ENCODE results near the gene RBM46. TPM values are rescaled to one million over a fixed set of nuclear protein-coding genes. Genes with fewer than 3 reads are reported as not detected.

Gene RBM46
- total RNA-seq, 2 donors from 2014 or later: not detected

DNA sequence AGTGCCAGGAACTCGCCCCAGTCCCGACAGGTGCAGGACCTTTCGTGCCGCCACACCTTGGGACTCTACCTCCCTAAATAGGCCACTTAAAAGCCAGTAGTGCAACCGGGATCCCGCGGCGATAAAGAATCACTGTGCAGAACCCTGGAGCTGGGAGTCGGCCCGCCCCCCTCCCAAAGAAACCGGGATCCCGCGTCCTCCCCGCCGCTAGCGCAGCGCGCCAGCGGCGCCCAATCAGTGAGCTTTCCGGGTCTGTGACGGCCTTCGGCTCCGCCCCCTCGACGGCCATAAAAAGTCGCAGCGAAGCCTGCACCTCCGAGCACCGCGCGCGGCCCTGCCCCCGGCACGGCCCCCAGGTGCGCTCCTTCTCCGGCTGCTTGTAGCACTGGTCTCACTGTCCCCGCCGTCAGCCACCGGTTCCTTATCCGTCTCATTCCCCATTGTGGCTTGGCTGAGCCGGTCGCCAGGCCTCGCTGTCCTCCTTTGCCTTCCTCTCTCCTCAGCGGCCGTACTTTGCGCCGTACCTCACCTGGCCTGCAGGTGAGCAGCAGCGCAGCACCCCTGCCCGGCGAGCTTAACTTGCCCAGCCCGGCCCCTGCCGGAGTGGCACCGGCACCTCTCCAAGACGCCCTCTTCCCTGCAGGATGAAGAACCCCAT, 37.3 kb upstream of the RBM46 start, which contains the start of gene LRAT:
Gene LRAT (plus strand): TSS at position 318 of the 658 bp plus-strand sequence. CDS start 327 bp downstream, at position 645.
- peaks cover 0 to 3% of the 10 kb centered on the region in 2 donors for H3K27me3 ChIP-seq
- 1% methylated on average over 24 to 55 of the region's 55 CpGs for WGBS, 2 donors

DNA sequence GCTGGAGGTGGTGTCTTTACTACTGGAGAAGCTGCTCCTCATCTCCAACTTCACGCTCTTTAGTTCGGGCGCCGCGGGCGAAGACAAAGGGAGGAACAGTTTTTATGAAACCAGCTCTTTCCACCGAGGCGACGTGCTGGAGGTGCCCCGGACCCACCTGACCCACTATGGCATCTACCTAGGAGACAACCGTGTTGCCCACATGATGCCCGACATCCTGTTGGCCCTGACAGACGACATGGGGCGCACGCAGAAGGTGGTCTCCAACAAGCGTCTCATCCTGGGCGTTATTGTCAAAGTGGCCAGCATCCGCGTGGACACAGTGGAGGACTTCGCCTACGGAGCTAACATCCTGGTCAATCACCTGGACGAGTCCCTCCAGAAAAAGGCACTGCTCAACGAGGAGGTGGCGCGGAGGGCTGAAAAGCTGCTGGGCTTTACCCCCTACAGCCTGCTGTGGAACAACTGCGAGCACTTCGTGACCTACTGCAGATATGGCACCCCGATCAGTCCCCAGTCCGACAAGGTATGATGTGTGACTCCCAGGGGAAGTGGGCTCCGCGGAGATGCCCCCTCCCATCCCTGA, 36.6 kb upstream of the RBM46 start:
- no peaks in the 10 kb centered on the region for H3K9me3 ChIP-seq
- peaks cover 31% of the 10 kb centered on the region for H3K4me1 ChIP-seq
- WGBS, 2 donors: 1 to 4% methylated on average over 16 to 31 of the region's 31 CpGs
- no peaks in the 10 kb centered on the region for H3K36me3 ChIP-seq (replicated peaks in 1 of 2; ENCODE audit: insufficient read depth in 1 of 2, low read depth in 2 of 2)
- H3K27ac ChIP-seq: peak overlapping the region; percentile 34 to 75 (median 48)
- H3K27me3 ChIP-seq: peaks cover 0 to 3% of the 10 kb centered on the region in 2 donors
- intact Hi-C loops (cut with DNase I): no loop called here
- DNase-seq (peak in 2 of 4 donors; percentile 13 to 18), ATAC-seq (no peak)
- H3K4me3 ChIP-seq: peak overlapping the region; percentile 25 to 50
- TF ChIP-seq, protein P1, sequence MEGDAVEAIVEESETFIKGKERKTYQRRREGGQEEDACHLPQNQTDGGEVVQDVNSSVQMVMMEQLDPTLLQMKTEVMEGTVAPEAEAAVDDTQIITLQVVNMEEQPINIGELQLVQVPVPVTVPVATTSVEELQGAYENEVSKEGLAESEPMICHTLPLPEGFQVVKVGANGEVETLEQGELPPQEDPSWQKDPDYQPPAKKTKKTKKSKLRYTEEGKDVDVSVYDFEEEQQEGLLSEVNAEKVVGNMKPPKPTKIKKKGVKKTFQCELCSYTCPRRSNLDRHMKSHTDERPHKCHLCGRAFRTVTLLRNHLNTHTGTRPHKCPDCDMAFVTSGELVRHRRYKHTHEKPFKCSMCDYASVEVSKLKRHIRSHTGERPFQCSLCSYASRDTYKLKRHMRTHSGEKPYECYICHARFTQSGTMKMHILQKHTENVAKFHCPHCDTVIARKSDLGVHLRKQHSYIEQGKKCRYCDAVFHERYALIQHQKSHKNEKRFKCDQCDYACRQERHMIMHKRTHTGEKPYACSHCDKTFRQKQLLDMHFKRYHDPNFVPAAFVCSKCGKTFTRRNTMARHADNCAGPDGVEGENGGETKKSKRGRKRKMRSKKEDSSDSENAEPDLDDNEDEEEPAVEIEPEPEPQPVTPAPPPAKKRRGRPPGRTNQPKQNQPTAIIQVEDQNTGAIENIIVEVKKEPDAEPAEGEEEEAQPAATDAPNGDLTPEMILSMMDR (IDR thresholded peaks at IDR 0.05): no peak
- TF ChIP-seq POLR2A (IDR thresholded peaks at IDR 0.05): no peak

More for the DNA sequence above, 37.3 kb upstream of the RBM46 start, which contains the start of gene LRAT:
- Histone ChIP-seq H3K4me3 (peak within 1 kb of the TSS; percentile 25 to 50), H3K36me3 (replicated peaks in 1 of 2; ENCODE audit: insufficient read depth in 1 of 2, low read depth in 2 of 2) (no peaks in the 10 kb centered on the region), H3K4me1 (peaks cover 31% of the 10 kb centered on the region), H3K27ac (peak within 1 kb of the TSS; percentile 34 to 75 (median 48)), H3K9me3 (no peaks in the 10 kb centered on the region)
- peak; percentile 95 for ATAC-seq
- peak; percentile 72 to 89 (median 82) for DNase-seq
- TF ChIP-seq, protein P1 (IDR thresholded peaks at IDR 0.05): peak; percentile 32 to 76 (median 55)
- TF ChIP-seq POLR2A (IDR thresholded peaks at IDR 0.05): peak; percentile 46 to 80 (median 73)
- intact Hi-C loops (cut with DNase I): no loop called here

DNA sequence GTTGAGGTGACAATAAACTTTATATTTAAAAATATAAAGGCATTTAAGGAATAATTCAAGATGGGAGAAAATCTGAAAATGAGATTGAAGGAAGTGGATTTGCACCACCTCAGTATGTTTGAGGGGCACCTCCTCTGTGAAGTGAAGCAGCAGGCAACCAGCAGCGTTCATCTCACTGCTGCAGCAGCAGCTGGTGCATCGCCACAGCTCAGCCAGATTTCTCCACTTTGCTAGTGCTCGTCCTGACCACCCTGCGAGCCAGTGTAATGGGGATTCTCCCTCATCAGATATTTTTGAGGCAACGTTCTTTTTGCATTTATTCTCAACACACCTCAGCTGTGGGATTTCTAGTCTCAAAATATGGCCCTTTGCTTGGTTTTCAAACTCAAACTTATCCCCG, 23.4 kb upstream of the RBM46 start:
- no peaks in the 10 kb centered on the region for H3K9me3 ChIP-seq
- no peaks in the 10 kb centered on the region for H3K4me1 ChIP-seq
- no peaks in the 10 kb centered on the region for H3K36me3 ChIP-seq (replicated peaks in 1 of 2; ENCODE audit: insufficient read depth in 1 of 2, low read depth in 2 of 2)
- intact Hi-C loops (cut with DNase I): no loop called here
- no peak overlapping the region for H3K4me3 ChIP-seq
- DNase-seq (no peak), ATAC-seq (no peak)
- 66 to 67% methylated on average over 6 of the region's 6 CpGs for WGBS, 2 donors
- TF ChIP-seq, protein P1 (IDR thresholded peaks at IDR 0.05): no peak
- TF ChIP-seq POLR2A (IDR thresholded peaks at IDR 0.05): no peak
- H3K27me3 ChIP-seq: no peaks in the 10 kb centered on the region
- no peak overlapping the region for H3K27ac ChIP-seq

DNA sequence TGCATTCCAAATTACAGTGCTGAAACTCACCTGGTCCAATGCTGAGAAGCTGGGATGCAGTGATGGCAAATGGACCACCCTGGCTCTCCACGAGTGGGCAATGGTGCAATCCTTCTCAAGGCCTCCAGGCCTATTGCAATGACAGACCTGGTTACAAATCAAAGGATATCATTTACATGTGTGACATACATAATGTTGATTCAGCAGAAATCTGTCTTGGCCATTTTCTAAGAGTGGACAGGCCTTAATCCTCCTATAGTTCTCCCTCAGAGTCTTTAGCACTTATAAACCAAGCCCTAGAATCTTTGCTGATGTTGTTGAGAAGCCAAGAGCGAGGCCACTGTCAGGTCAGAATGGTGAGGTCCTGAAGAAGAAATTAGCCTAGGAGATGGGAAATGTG, 20.2 kb upstream of the RBM46 start:
- no peak for ATAC-seq
- no peak overlapping the region for H3K4me3 ChIP-seq
- TF ChIP-seq POLR2A (IDR thresholded peaks at IDR 0.05): no peak
- TF ChIP-seq, protein P1 (IDR thresholded peaks at IDR 0.05): no peak

More for the DNA sequence above, 20.2 kb upstream of the RBM46 start:
- Histone ChIP-seq H3K4me1 (no peaks in the 10 kb centered on the region), H3K27ac (no peak overlapping the region), H3K27me3 (no peaks in the 10 kb centered on the region), H3K36me3 (replicated peaks in 1 of 2; ENCODE audit: insufficient read depth in 1 of 2, low read depth in 2 of 2) (no peaks in the 10 kb centered on the region), H3K9me3 (no peaks in the 10 kb centered on the region)
- DNase-seq: no peak
- intact Hi-C loops (cut with DNase I): no loop called here
- WGBS, 2 donors: 74 to 82% methylated on average over 2 of the region's 2 CpGs

Measured in body of pancreas (tissue), 4 donors.